ENCODE measurements around the gene KRT74.

DNA sequence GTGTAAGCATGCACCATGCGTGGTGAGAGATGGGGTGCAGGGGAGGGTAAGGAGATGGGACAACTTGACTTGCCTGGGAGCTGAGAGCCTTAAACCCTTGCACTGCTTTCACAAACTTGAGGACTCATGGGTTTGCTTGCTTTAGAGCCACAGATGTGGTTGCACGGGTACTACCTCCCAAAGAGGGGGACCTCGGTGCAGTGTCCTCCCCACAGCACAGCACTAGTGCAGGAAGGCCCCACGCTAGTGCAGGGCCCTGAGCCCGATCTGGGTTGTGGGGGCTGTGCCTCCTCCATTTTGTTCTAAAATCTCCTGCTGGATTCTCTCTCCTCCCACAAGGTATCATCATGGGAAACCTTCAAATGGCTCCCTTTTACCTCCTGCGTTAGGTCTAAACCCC lies 16.4 kb upstream of the KRT74 start:
- TF ChIP-seq, protein P1, sequence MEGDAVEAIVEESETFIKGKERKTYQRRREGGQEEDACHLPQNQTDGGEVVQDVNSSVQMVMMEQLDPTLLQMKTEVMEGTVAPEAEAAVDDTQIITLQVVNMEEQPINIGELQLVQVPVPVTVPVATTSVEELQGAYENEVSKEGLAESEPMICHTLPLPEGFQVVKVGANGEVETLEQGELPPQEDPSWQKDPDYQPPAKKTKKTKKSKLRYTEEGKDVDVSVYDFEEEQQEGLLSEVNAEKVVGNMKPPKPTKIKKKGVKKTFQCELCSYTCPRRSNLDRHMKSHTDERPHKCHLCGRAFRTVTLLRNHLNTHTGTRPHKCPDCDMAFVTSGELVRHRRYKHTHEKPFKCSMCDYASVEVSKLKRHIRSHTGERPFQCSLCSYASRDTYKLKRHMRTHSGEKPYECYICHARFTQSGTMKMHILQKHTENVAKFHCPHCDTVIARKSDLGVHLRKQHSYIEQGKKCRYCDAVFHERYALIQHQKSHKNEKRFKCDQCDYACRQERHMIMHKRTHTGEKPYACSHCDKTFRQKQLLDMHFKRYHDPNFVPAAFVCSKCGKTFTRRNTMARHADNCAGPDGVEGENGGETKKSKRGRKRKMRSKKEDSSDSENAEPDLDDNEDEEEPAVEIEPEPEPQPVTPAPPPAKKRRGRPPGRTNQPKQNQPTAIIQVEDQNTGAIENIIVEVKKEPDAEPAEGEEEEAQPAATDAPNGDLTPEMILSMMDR (IDR thresholded peaks at IDR 0.05; ENCODE audit: low read length): no peak
- TF ChIP-seq EZH2 (IDR thresholded peaks at IDR 0.05; ENCODE audit: borderline replicate concordance, low read length): no peak

Data from OCI-LY1 (cell line).